Prostate gland (tissue), 2 donors: ENCODE measurements around the gene RBFOX1. TPM values are rescaled to one million over a fixed set of nuclear protein-coding genes. Genes with fewer than 3 reads are reported as not detected.

Experiments
- DNase-seq: peaks from one replicate; pipeline ENCODE4 v3.0.0-alpha.2; 2019; ENCODE audit warnings: low spot score
- H3K27ac ChIP-seq, 2 donors: fragments of 200-600 bp; sonication (generic); 2 replicates each; pipeline ENCODE4 v1.5.1; 2017 to 2019
- H3K27me3 ChIP-seq: fragments of 200-600 bp; sonication (generic); replicated peaks from 2 replicates; pipeline ENCODE4 v1.5.1; 2019; ENCODE audit not compliant: insufficient read depth
- H3K36me3 ChIP-seq, 2 donors: fragments of 200-600 bp; sonication (generic); 1 replicate in 1 of 2; 2 replicates in 1 of 2; pipeline versions ENCODE4 v1.5.1 to v1.8.1; 2017 to 2019
- H3K4me1 ChIP-seq: fragments of 200-600 bp; sonication (generic); replicated peaks from 2 replicates; pipeline ENCODE4 v1.5.1; 2019
- H3K4me3 ChIP-seq, 2 donors: fragments of 200-600 bp; sonication (generic); 2 replicates each; pipeline ENCODE4 v1.5.1; 2017 to 2019
- H3K9me3 ChIP-seq: fragments of 200-600 bp; sonication (generic); 2 replicates; pipeline ENCODE4 v1.5.1; 2017
- CTCF ChIP-seq, 4 experiments: fragments of 200-600 bp in 2 of 4; fragments of 450-650 bp in 2 of 4; sonication (generic) in 2 of 4; IDR thresholded peaks; 1 replicate in 3 of 4; 2 replicates in 1 of 4; pipeline ENCODE4 v1.5.1; 2016 to 2019; ENCODE audit warnings: antibody characterized with exemption in 4 of 4, mild to moderate bottlenecking in 2 of 4, moderate library complexity in 2 of 4
- POLR2A ChIP-seq: fragments of 450-650 bp; IDR thresholded peaks from one replicate; pipeline ENCODE4 v1.6.1; 2016; ENCODE audit warnings: antibody characterized with exemption, mild to moderate bottlenecking
- POLR2AphosphoS5 ChIP-seq: sonication (generic); formaldehyde crosslinking; IDR thresholded peaks from one replicate; pipeline ENCODE4 v1.6.1; 2017; ENCODE audit warnings: antibody characterized with exemption
- WGBS: methylation state at CpG from one replicate; pipeline ENCODE4 v1.1.5; 2018; 5-methylcytosine and 5-hydroxymethylcytosine counted together
- intact Hi-C: fragments of 100-400 bp; cut with DNase I; formaldehyde crosslinking; loops from one replicate; pipeline ENCODE4 v1.14.2; 2022
- total RNA-seq, 2 donors: library from RNA; depleted of rRNA; stranded (reverse); fragments of >200 nt; gene quantifications; one replicate each; pipeline ENCODE4 v1.1.0, GENCODE V29; 2016

The RBFOX1 gene
- total RNA-seq, 2 donors from 2014 or later, result 1.3 to 1.5 TPM

GRCh38 chr16:7408700-7409365 is 76.2 kb downstream of the RBFOX1 start:
- Histone ChIP-seq H3K9me3 (no peaks in the 10 kb centered on the region), H3K36me3 (no peaks in the 10 kb centered on the region), H3K4me3 (no peak overlapping the region), H3K27ac (no peak overlapping the region), H3K4me1 (no peaks in the 10 kb centered on the region), H3K27me3 (no peaks in the 10 kb centered on the region)
- no peak for DNase-seq
- TF ChIP-seq CTCF (IDR thresholded peaks at IDR 0.05), result no peak
- no peak for TF ChIP-seq POLR2A
- TF ChIP-seq POLR2AphosphoS5, result no peak
- WGBS, result 61% methylated on average over 13 of the region's 13 CpGs
- intact Hi-C loops, result no loop called here

- Histone ChIP-seq H3K27me3 (no peaks in the 10 kb centered on the region), H3K36me3 (no peaks in the 10 kb centered on the region), H3K27ac (no peak overlapping the region), H3K9me3 (no peaks in the 10 kb centered on the region), H3K4me1 (no peaks in the 10 kb centered on the region), H3K4me3 (no peak overlapping the region)
- intact Hi-C loops, result no loop called here
- DNase-seq, result no peak
- 51% methylated on average over 9 of the region's 9 CpGs for WGBS
- TF ChIP-seq POLR2A (no peak), POLR2AphosphoS5 (no peak), CTCF (IDR thresholded peaks at IDR 0.05) (no peak)
These were observed 86.8 kb downstream of the RBFOX1 start for GRCh38 chr16:7419441-7419840.

GRCh38 chr16:7420079-7420478 is 87.4 kb downstream of the RBFOX1 start:
- TF ChIP-seq POLR2A, result no peak
- TF ChIP-seq CTCF (IDR thresholded peaks at IDR 0.05), result no peak
- TF ChIP-seq POLR2AphosphoS5, result no peak
- 28% methylated on average over 6 of the region's 6 CpGs for WGBS
- DNase-seq, result no peak
- Histone ChIP-seq H3K36me3 (no peaks in the 10 kb centered on the region), H3K27me3 (no peaks in the 10 kb centered on the region), H3K27ac (no peak overlapping the region), H3K4me3 (no peak overlapping the region), H3K4me1 (no peaks in the 10 kb centered on the region), H3K9me3 (no peaks in the 10 kb centered on the region)
- intact Hi-C loops, result no loop called here

- no peak for DNase-seq
- intact Hi-C loops, result no loop called here
- WGBS, result 95% methylated on average over 6 of the region's 6 CpGs
- Histone ChIP-seq H3K27me3 (no peaks in the 10 kb centered on the region), H3K9me3 (no peaks in the 10 kb centered on the region), H3K27ac (no peak overlapping the region), H3K4me1 (no peaks in the 10 kb centered on the region), H3K4me3 (no peak overlapping the region), H3K36me3 (no peaks in the 10 kb centered on the region)
- no peak for TF ChIP-seq CTCF (IDR thresholded peaks at IDR 0.05)
- TF ChIP-seq POLR2A, result no peak
These were observed 88.2 kb downstream of the RBFOX1 start for GRCh38 chr16:7420843-7421242.

DNA sequence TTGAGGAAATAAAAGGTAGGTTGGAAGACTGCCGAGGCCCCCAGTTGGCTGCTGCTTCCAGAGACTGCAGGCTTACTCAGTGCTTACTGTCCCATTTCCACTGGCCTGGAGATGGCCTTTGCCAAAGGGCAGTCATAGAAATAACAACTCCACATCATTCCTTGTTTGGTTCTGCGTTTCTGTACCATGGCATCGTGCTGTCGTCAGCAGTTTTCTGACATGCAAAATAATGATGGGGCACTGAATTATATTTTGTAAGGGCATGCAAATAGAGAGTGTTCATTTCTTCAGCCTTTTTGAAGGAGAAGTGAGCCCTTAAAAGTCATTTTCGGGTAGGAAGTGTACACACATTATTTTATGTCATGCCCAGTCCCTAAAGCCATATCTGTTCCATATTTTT is 88.9 kb downstream of the RBFOX1 start:
- Histone ChIP-seq H3K4me3 (no peak overlapping the region), H3K27me3 (no peaks in the 10 kb centered on the region), H3K9me3 (no peaks in the 10 kb centered on the region), H3K4me1 (no peaks in the 10 kb centered on the region), H3K27ac (no peak overlapping the region), H3K36me3 (no peaks in the 10 kb centered on the region)
- no peak for TF ChIP-seq CTCF (IDR thresholded peaks at IDR 0.05)
- TF ChIP-seq POLR2A, result no peak
- TF ChIP-seq POLR2AphosphoS5, result no peak
- DNase-seq, result no peak
- 77% methylated on average over 5 of the region's 5 CpGs for WGBS
- intact Hi-C loops, result no loop called here
